AG09319 (cell line): Measurements from ENCODE around the gene NHS.
A peak's percentile ranks its signal among the peaks of the same experiment; 100 is the strongest.

ENCODE experiments used
- DNase-seq: peaks from one replicate; pipeline ENCODE4 v3.0.0-alpha.2; 2010; ENCODE audit warnings: low read depth; ENCODE audit errors: extremely low read depth
- TF ChIP-seq, protein P1 (sequence below): IDR thresholded peaks from 2 replicates; pipeline ENCODE4 v1.5.1; 2011; ENCODE audit warnings: low read depth, mild to moderate bottlenecking, inconsistent platforms, low read length, moderate library complexity

NHS gene

DNA sequence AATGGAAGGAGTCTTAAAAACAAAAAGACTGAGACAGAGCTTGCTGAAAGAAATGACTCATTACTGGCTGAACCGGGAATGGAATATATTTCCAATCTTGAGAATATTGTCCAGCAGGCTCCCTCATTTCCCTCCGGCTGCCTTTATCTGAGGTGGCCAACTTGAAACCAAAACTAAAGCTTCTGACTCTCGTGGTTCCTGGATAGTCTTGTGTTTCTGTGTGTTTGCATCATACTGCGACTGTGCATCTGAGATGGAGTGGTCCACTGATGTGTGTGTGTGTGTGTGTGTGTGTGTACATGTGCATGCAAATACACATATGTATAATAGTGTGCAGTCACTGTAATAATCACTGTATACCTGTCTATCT is 216.7 kb downstream of the NHS start:
- TF ChIP-seq, protein P1, sequence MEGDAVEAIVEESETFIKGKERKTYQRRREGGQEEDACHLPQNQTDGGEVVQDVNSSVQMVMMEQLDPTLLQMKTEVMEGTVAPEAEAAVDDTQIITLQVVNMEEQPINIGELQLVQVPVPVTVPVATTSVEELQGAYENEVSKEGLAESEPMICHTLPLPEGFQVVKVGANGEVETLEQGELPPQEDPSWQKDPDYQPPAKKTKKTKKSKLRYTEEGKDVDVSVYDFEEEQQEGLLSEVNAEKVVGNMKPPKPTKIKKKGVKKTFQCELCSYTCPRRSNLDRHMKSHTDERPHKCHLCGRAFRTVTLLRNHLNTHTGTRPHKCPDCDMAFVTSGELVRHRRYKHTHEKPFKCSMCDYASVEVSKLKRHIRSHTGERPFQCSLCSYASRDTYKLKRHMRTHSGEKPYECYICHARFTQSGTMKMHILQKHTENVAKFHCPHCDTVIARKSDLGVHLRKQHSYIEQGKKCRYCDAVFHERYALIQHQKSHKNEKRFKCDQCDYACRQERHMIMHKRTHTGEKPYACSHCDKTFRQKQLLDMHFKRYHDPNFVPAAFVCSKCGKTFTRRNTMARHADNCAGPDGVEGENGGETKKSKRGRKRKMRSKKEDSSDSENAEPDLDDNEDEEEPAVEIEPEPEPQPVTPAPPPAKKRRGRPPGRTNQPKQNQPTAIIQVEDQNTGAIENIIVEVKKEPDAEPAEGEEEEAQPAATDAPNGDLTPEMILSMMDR = no peak
- DNase-seq = peak; percentile 53

DNA sequence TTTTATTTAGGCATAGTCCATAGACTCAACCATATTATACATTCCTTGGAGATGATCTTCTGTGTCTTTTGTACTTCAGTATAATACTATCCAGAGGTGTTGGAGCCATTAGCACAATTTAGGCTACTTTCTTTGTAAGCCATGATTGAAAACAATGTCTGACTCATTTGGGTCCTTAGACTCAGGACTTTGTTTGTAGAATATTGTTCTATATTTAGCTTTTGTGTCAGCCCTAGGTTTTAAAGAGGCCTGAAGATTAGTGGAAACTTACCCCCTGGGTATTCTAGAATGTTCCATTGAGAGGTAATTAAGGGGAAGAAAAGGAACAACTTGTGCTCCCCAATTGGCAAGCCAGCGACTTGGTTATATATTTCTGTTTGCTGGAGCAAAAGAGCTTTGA is 217.1 kb downstream of the NHS start:
- TF ChIP-seq, protein P1 = no peak
- no peak for DNase-seq

DNA sequence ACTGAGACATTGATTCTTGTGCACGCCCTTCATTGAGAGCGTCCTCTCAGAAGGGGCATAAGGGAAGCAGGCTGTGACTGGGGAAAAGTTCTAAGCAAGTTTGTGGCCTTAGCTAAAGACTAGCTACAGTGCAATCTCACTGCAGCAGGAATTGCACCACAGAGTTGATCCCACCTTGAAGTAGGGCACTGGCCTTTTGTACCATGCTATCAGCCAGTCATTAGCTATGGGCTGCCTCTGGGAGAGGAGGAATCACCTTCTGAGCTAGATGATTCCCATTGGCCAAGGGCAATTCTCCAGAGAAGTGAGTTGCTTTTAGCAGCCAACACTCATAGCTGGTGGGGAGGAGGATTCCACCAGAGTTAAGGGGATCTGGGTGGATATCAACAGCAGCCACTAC is 219.7 kb downstream of the NHS start:
- TF ChIP-seq, protein P1 = no peak
- no peak for DNase-seq

- no peak for DNase-seq
- TF ChIP-seq, protein P1 = no peak
Observed at GRCh38 chrX:17595456-17596035, 220.5 kb downstream of the NHS start.

DNA sequence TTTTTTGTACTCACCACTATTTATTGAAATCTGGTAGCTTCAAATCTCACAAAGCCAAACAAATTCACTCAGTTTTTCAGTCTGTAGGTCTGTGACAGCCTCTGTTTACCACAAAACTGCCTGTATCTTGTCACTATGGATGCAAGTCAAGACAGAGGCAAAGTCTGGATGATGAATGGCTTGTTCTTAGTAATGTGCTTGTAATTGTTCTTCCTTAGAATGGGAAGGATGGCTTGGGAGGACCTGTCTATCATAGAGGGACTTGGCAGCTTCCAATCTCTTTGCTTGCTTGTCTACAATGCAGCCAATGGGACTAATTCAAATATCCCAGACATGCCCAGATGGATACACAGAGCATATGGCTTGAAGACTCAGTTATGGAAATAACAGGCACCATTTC is 221.1 kb downstream of the NHS start:
- TF ChIP-seq, protein P1 = no peak
- DNase-seq = no peak

DNA sequence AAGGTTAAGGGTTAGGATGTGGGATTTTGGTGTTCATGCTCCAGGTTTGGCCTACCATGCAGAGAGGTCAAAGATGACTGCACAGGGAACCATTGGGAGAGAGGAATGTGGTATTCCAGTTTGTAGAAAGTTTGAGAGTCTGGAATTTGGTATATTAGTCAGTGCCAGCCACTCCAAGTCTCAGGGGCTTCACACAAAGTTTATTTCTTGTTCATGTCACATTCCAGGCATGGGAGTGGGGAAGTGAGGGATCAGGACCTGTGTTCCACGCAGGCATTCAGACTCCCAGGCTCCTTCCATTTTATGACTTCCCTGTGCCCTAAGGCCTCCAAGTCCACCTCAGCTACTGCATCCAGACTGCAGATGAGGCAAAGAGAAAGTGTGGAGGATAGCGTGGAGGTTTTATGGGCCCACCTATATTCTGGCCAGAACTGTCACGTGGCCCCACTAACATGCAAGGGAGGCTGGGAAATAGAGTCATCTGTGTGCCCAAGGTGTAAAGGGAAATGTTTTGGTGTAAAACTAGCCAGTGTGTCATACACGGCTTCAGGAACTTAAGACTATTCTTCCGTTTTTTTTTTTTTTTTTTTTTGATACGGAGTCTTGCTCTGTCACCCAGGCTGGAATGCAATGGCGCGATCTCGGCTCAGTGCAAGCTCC is 221.7 kb downstream of the NHS start:
- no peak for DNase-seq
- TF ChIP-seq, protein P1 = no peak

DNA sequence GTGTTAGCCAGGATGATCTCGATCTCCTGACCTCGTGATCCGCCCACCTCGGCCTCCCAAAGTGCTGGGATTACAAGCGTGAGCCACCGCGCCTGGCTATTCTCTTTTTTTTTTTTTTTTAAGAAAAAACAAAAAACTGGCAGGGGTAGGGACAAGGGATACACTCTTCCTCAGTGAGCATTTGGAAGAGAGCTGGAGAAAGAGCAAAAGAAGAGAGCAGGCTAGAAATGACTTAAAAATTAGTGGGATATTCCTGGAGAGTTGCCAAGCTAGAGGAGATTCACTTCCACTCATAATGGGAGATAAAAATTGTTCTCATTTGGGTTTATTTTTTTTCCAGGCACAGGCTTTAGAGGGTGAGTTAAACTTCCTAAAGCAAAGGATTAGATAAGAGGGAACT is 222.3 kb downstream of the NHS start:
- no peak for DNase-seq
- TF ChIP-seq, protein P1 = no peak
